Fibroblast of lung (primary cell): Measurements from ENCODE around the gene HOXD11. TPM values are rescaled to one million over a fixed set of nuclear protein-coding genes. Genes with fewer than 3 reads are reported as not detected.
A peak's percentile ranks its signal among the peaks of the same experiment; 100 is the strongest.

ENCODE experiments used
- DNase-seq, 2 donors: peaks; one replicate each; pipeline versions ENCODE4 v3.0.0 to v3.0.0-alpha.2; 2010; ENCODE audit warnings: low read depth in 2 of 2
- H2AFZ ChIP-seq: 2 replicates; pipeline ENCODE4 v1.5.1; 2012; ENCODE audit warnings: low read length, control low read depth, inconsistent platforms
- H3K27ac ChIP-seq: 2 replicates; pipeline ENCODE4 v1.5.1; 2011; ENCODE audit warnings: low read length, control low read depth; ENCODE audit not compliant: insufficient read depth
- H3K27me3 ChIP-seq: 2 replicates; pipeline ENCODE4 v1.5.1; 2011; ENCODE audit warnings: mild to moderate bottlenecking, low read length; ENCODE audit not compliant: control insufficient read depth, insufficient read depth
- H3K36me3 ChIP-seq: 2 replicates; pipeline ENCODE4 v1.5.1; 2011; ENCODE audit warnings: low read length; ENCODE audit not compliant: control insufficient read depth, insufficient read depth
- H3K4me1 ChIP-seq: 2 replicates; pipeline ENCODE4 v1.5.1; 2011; ENCODE audit warnings: low read length; ENCODE audit not compliant: control insufficient read depth, insufficient read depth; ENCODE audit errors: extremely low read depth
- H3K4me2 ChIP-seq: 2 replicates; pipeline ENCODE4 v1.5.1; 2011; ENCODE audit warnings: low read length, control low read depth; ENCODE audit not compliant: insufficient read depth; ENCODE audit errors: extremely low read depth
- H3K4me3 ChIP-seq, 4 experiments: fragments of 200-600 bp in 1 of 4; sonication (generic) in 1 of 4; replicated peaks in 1 of 4; 2 replicates each; pipeline ENCODE4 v1.5.1; 2011 to 2016; ENCODE audit warnings: low read length in 4 of 4, low read depth in 3 of 4, mild to moderate bottlenecking in 3 of 4, control low read depth in 2 of 4, inconsistent platforms in 1 of 4, mixed read lengths in 1 of 4; ENCODE audit not compliant: insufficient read depth in 1 of 4; ENCODE audit errors: control extremely low read depth in 1 of 4
- H3K79me2 ChIP-seq: 2 replicates; pipeline ENCODE4 v1.5.1; 2012; ENCODE audit warnings: mild to moderate bottlenecking, low read length, inconsistent platforms; ENCODE audit not compliant: control insufficient read depth, insufficient read depth
- H3K9ac ChIP-seq: 2 replicates; pipeline ENCODE4 v1.5.1; 2011; ENCODE audit warnings: mild to moderate bottlenecking, low read length, control low read depth; ENCODE audit not compliant: insufficient read depth
- H3K9me3 ChIP-seq: 2 replicates; pipeline ENCODE4 v1.5.1; 2012; ENCODE audit warnings: low read depth, low read length; ENCODE audit not compliant: control insufficient read depth, insufficient read depth
- H4K20me1 ChIP-seq: 2 replicates; pipeline ENCODE4 v1.5.1; 2011; ENCODE audit warnings: low read length; ENCODE audit not compliant: control insufficient read depth, insufficient read depth; ENCODE audit errors: extremely low read depth
- EZH2 ChIP-seq: IDR thresholded peaks from 2 replicates; pipeline ENCODE4 v1.5.1; 2012; ENCODE audit warnings: low read length, control low read depth, mild to moderate bottlenecking; ENCODE audit errors: missing control alignments
- polyA plus RNA-seq, 2 donors: library from polyadenylated mRNA; depleted of rRNA in 1 of 2; stranded (reverse) in 1 of 2; unstranded in 1 of 2; fragments of >200 nt; gene quantifications; 2 replicates each; pipeline ENCODE4 v1.2.1, GENCODE V29; 2011 to 2012; ENCODE audit warnings: missing spikeins in 1 of 2
- total RNA-seq: library from RNA; depleted of rRNA; stranded (reverse); fragments of >200 nt; gene quantifications from 2 replicates; pipeline ENCODE4 v1.2.1, GENCODE V29; 2014
- TF ChIP-seq, protein P1 (sequence below), 2 donors: IDR thresholded peaks in 1 of 2; conservative IDR thresholded peaks in 1 of 2; 1 replicate in 1 of 2; 2 replicates in 1 of 2; pipeline ENCODE4 v1.5.1; 2011 to 2012; ENCODE audit warnings: low read length in 2 of 2, control low read depth in 1 of 2, inconsistent platforms in 1 of 2, low read depth in 1 of 2, mild to moderate bottlenecking in 1 of 2

The HOXD11 gene
- total and polyA plus RNA-seq, 2 donors (not counting 1 experiment from before 2014, with no cell fraction given): not detected

DNA sequence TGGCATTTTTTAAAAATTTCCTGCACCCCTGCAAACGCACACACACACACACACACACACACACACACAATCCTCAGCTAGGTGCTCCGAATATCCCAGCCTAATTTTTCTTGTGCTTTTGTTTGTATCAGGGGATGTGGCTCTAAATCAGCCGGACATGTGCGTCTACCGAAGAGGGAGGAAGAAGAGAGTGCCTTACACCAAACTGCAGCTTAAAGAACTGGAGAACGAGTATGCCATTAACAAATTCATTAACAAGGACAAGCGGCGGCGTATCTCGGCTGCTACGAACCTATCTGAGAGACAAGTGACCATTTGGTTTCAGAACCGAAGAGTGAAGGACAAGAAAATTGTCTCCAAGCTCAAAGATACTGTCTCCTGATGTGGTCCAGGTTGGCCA, 12.7 kb upstream of the HOXD11 start:
- H3K79me2 ChIP-seq: no peaks in the 10 kb centered on the region
- H3K9me3 ChIP-seq: no peaks in the 10 kb centered on the region
- no peaks in the 10 kb centered on the region for H3K4me1 ChIP-seq
- TF ChIP-seq, protein P1, sequence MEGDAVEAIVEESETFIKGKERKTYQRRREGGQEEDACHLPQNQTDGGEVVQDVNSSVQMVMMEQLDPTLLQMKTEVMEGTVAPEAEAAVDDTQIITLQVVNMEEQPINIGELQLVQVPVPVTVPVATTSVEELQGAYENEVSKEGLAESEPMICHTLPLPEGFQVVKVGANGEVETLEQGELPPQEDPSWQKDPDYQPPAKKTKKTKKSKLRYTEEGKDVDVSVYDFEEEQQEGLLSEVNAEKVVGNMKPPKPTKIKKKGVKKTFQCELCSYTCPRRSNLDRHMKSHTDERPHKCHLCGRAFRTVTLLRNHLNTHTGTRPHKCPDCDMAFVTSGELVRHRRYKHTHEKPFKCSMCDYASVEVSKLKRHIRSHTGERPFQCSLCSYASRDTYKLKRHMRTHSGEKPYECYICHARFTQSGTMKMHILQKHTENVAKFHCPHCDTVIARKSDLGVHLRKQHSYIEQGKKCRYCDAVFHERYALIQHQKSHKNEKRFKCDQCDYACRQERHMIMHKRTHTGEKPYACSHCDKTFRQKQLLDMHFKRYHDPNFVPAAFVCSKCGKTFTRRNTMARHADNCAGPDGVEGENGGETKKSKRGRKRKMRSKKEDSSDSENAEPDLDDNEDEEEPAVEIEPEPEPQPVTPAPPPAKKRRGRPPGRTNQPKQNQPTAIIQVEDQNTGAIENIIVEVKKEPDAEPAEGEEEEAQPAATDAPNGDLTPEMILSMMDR (conservative IDR thresholded peaks at IDR 0.05 in 1 of 2, IDR thresholded peaks at IDR 0.05 in 1 of 2; ENCODE audit: low read depth in 1 of 2, low read length in 2 of 2): no peak
- H4K20me1 ChIP-seq: no peaks in the 10 kb centered on the region
- no peaks in the 10 kb centered on the region for H3K36me3 ChIP-seq
- H3K9ac ChIP-seq: no peak overlapping the region
- no peak overlapping the region for H3K27ac ChIP-seq
- no peak for DNase-seq
- no peak overlapping the region for H2AFZ ChIP-seq
- H3K27me3 ChIP-seq: peaks cover 84% of the 10 kb centered on the region
- H3K4me3 ChIP-seq: no peak overlapping the region
- H3K4me2 ChIP-seq: no peak overlapping the region

DNA sequence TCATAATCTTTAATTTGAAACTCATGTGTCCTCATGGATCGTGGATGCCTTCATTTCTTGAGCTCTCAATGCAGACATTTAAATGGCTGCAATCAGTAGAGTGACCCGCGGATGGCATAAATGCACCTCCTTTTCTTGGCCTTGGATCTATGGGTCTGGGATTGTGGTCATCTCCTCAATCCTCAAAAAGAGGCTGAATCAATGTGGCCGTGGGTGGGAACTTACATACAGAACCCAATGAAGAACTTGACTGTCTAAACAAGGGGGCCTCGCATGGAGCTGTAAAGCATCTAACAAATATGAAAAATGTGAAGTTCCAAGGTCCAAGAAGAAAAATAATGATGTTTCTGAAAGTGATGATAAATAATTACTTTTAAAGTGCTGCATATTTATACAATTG, 11.7 kb upstream of the HOXD11 start:
- H3K4me2 ChIP-seq: no peak overlapping the region
- peaks cover 86% of the 10 kb centered on the region for H3K27me3 ChIP-seq
- H3K79me2 ChIP-seq: no peaks in the 10 kb centered on the region
- H3K36me3 ChIP-seq: no peaks in the 10 kb centered on the region
- TF ChIP-seq, protein P1 (conservative IDR thresholded peaks at IDR 0.05 in 1 of 2, IDR thresholded peaks at IDR 0.05 in 1 of 2; ENCODE audit: low read depth in 1 of 2, low read length in 2 of 2): no peak
- TF ChIP-seq EZH2: no peak
- H3K27ac ChIP-seq: no peak overlapping the region
- H3K4me3 ChIP-seq: no peak overlapping the region
- DNase-seq: no peak
- H4K20me1 ChIP-seq: no peaks in the 10 kb centered on the region
- no peak overlapping the region for H3K9ac ChIP-seq
- no peak overlapping the region for H2AFZ ChIP-seq
- H3K9me3 ChIP-seq: no peaks in the 10 kb centered on the region
- H3K4me1 ChIP-seq: no peaks in the 10 kb centered on the region

DNA sequence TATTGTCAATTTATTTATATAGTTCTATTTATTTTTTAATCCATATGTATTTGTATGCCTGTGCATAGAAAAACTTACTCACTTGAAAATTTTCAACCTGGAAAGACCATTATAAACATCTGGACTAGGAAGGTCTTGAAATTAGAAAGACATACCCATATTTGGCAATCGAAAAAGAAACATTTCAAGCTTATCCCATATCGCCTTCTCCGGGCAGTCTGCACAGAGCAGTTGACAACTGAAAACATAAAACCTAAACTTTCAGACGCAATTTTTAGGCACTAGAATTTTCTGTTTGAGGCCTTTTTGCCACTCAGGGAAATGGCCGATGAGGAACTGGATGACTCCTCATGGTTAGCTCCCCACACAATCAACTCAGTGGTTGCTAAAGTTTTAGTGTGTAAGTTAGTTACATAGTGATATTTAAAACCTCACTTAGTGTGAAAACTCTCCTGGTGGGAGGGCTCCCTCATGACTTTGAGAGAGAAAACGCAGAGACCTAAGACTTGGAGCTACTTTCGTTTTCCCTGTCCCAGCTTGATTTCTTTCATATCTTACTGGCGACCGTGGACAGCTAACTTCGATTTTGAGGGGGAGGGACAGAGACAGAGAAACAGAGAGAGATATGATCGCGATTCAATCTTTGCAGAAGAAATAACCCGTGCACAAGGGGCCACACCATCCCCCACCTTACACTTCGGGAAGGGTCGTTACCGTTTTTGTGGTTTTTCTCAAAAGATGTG, 10.7 kb upstream of the HOXD11 start:
- peaks cover 86% of the 10 kb centered on the region for H3K27me3 ChIP-seq
- TF ChIP-seq, protein P1 (conservative IDR thresholded peaks at IDR 0.05 in 1 of 2, IDR thresholded peaks at IDR 0.05 in 1 of 2; ENCODE audit: low read depth in 1 of 2, low read length in 2 of 2): no peak
- TF ChIP-seq EZH2: no peak

More for the DNA sequence above, 10.7 kb upstream of the HOXD11 start:
- Histone ChIP-seq H3K9me3 (no peaks in the 10 kb centered on the region), H2AFZ (no peak overlapping the region), H3K79me2 (no peaks in the 10 kb centered on the region), H3K4me1 (no peaks in the 10 kb centered on the region), H4K20me1 (no peaks in the 10 kb centered on the region), H3K4me3 (peak overlapping the region; percentile 36 to 53 (median 44)), H3K36me3 (no peaks in the 10 kb centered on the region), H3K9ac (no peak overlapping the region), H3K27ac (no peak overlapping the region), H3K4me2 (peak overlapping the region; percentile 85)
- DNase-seq: no peak
